Omental fat pad (tissue), 4 donors: ENCODE results near the gene CTTNBP2. TPM values are rescaled to one million over a fixed set of nuclear protein-coding genes. Genes with fewer than 3 reads are reported as not detected.

ENCODE experiments used
- ATAC-seq: fragments of 150-250 bp; one replicate; pipeline ENCODE4 v1.9.1; 2016; ENCODE audit warnings: mild to moderate bottlenecking, moderate library complexity; ENCODE audit not compliant: low FRiP score
- DNase-seq: peaks from one replicate; pipeline ENCODE4 v3.0.0-alpha.2; 2019; ENCODE audit warnings: low spot score
- CTCF ChIP-seq, 3 donors: fragments of 450-650 bp; IDR thresholded peaks; one replicate each; pipeline ENCODE4 v1.5.1; 2016 to 2017; ENCODE audit warnings: antibody characterized with exemption in 3 of 3, mild to moderate bottlenecking in 3 of 3, moderate library complexity in 2 of 3
- total RNA-seq, 4 donors: library from RNA; depleted of rRNA; stranded (reverse); fragments of >200 nt; gene quantifications; one replicate each; pipeline ENCODE4 v1.1.0, GENCODE V29; 2016

Gene CTTNBP2
- total RNA-seq, 4 donors from 2014 or later: 4.7 to 15.1 (median 13.0) TPM

- ATAC-seq: no peak
- TF ChIP-seq CTCF (IDR thresholded peaks at IDR 0.05): no peak
- DNase-seq: no peak
Observed at GRCh38 chr7:117859246-117859812, 13.9 kb downstream of the CTTNBP2 start.

GRCh38 chr7:117858712-117859111, 14.5 kb downstream of the CTTNBP2 start:
- no peak for DNase-seq
- no peak for TF ChIP-seq CTCF (IDR thresholded peaks at IDR 0.05)

GRCh38 chr7:117857718-117858117, 15.5 kb downstream of the CTTNBP2 start:
- DNase-seq: no peak
- no peak for TF ChIP-seq CTCF (IDR thresholded peaks at IDR 0.05)
- ATAC-seq: no peak

More at GRCh38 chr7:117858712-117859111, 14.5 kb downstream of the CTTNBP2 start:
- ATAC-seq: no peak

- DNase-seq (no peak), ATAC-seq (no peak)
- TF ChIP-seq CTCF (IDR thresholded peaks at IDR 0.05): no peak
Observed at GRCh38 chr7:117856196-117856595, 17.0 kb downstream of the CTTNBP2 start.

- DNase-seq: no peak
- no peak for TF ChIP-seq CTCF (IDR thresholded peaks at IDR 0.05)
- no peak for ATAC-seq
Observed at GRCh38 chr7:117854186-117854585, 19.1 kb downstream of the CTTNBP2 start.

DNA sequence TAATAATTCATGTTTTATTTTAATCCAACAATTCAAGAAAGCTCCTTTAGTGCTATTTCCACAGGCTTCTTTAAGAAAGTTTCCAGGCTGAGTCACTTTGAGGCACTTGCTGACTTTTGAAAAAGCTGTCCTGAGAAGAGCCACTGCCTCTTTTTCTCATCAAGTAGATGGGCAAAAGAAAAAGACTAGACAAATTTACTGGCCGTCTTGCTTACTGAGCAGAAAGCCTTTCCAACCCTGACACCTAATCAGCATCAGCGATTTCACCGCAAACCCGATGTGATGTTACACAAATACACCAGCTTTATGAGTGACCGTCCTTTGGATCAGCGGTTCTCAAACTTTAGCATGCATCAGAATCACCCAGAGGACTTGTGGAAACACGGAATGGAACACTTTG, 24.3 kb downstream of the CTTNBP2 start:
- ATAC-seq (no peak), DNase-seq (no peak)
- no peak for TF ChIP-seq CTCF (IDR thresholded peaks at IDR 0.05)

- no peak for DNase-seq
- ATAC-seq: no peak
- no peak for TF ChIP-seq CTCF (IDR thresholded peaks at IDR 0.05)
Observed at GRCh38 chr7:117844678-117845077, 28.6 kb downstream of the CTTNBP2 start.
